ENCODE data around the gene ZNF648. TPM values are rescaled to one million over a fixed set of nuclear protein-coding genes. Genes with fewer than 3 reads are reported as not detected.
"Not testable (repeated sequence)": the region's sequence is repeated elsewhere in the genome, so short reads cannot be mapped to it uniquely, and the experiment has no call there.

ZNF648 gene
- total RNA-seq, 2 donors from 2014 or later, result 0.34 TPM; not detected in 1

DNA sequence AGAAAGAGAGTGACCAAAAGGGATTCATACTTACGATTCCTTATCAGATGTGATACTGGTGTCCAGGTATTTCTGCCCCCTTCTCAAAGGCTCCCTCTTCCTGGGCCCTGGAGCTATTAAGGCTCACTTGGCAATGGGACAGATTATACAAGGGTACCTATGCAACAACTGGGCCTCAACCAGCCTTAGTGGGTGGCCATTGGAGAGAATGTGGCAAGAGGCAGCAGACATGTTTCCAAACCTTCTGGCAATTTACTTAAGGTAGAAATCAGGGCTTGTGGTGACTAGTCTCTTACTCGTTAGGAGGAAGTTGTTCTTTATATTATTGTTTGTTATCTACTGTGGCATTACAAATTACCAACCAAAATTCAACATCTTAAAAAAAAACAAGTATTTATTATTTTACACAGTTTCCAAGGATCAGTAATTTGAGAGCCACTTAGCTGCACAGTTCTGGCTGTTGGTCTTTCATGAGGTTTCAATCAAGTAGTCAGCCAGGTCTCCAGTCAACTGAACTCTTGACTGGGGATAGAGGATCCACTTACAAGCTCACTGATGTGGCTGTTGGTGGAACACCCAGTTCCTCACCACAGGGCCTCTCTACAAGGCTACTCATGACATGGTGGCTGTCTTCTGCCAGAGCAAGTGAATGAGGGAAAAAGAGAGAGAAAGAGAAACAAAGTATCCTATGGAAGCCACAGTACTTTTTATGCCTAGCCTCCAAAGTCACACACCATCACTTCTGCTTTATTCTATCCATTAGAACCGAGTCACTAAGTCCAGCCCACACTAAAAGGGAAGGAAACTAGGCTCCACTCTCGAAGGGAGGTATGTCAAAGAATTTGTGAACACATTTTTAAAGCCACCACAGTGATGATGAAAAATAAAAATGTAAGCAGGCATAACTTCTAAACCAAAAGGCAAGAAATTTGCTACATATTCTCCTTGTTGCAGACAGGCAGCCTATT is 10.7 kb downstream of the ZNF648 start:
- Histone ChIP-seq H3K27ac (no peak overlapping the region), H3K4me3 (no peak overlapping the region), H3K9me3 (no peaks in the 10 kb centered on the region), H3K27me3 (replicated peaks; ENCODE audit: insufficient read depth) (no peaks in the 10 kb centered on the region), H3K4me1 (replicated peaks) (no peaks in the 10 kb centered on the region), H3K36me3 (no peaks in the 10 kb centered on the region)
- no peak for DNase-seq (ENCODE audit: low spot score)
- 74% methylated on average over 4 of the region's 4 CpGs for WGBS
- intact Hi-C loops (cut with DNase I), result no loop called here
- TF ChIP-seq, protein P1, sequence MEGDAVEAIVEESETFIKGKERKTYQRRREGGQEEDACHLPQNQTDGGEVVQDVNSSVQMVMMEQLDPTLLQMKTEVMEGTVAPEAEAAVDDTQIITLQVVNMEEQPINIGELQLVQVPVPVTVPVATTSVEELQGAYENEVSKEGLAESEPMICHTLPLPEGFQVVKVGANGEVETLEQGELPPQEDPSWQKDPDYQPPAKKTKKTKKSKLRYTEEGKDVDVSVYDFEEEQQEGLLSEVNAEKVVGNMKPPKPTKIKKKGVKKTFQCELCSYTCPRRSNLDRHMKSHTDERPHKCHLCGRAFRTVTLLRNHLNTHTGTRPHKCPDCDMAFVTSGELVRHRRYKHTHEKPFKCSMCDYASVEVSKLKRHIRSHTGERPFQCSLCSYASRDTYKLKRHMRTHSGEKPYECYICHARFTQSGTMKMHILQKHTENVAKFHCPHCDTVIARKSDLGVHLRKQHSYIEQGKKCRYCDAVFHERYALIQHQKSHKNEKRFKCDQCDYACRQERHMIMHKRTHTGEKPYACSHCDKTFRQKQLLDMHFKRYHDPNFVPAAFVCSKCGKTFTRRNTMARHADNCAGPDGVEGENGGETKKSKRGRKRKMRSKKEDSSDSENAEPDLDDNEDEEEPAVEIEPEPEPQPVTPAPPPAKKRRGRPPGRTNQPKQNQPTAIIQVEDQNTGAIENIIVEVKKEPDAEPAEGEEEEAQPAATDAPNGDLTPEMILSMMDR (IDR thresholded peaks at IDR 0.05), result no peak
- TF ChIP-seq POLR2A (IDR thresholded peaks at IDR 0.05), result no peak
- TF ChIP-seq POLR2AphosphoS5 (IDR thresholded peaks at IDR 0.05), result no peak

DNA sequence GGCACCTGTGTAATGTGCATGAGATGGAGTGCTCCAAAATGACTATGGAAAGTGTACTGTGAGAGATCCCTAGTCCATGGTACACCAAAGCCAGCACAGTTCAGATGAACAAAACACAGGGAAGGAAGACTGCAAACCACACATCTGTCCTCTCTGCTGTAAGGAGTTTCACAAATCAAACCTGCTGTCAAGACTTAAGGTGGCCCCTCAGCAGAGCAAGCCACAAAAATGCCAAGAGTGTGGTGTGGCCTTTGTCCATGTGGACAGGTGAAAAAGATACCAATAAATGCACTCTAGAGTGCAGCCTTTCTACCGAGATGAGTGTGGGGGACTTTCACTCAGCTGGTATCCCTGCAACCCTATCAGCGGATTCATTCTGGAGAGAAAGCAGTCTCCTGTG is 12.9 kb downstream of the ZNF648 start:
- 63% methylated on average over 2 of the region's 2 CpGs for WGBS
- no peaks in the 10 kb centered on the region for H3K27me3 ChIP-seq (replicated peaks; ENCODE audit: insufficient read depth)
- no peaks in the 10 kb centered on the region for H3K9me3 ChIP-seq
- H3K27ac ChIP-seq, result no peak overlapping the region
- H3K4me3 ChIP-seq, result no peak overlapping the region
- TF ChIP-seq, protein P1 (IDR thresholded peaks at IDR 0.05), result no peak
- TF ChIP-seq POLR2AphosphoS5 (IDR thresholded peaks at IDR 0.05) (no peak), POLR2A (IDR thresholded peaks at IDR 0.05) (no peak)
- intact Hi-C loops (cut with DNase I), result no loop called here
- no peaks in the 10 kb centered on the region for H3K36me3 ChIP-seq
- no peak for DNase-seq (ENCODE audit: low spot score)
- no peaks in the 10 kb centered on the region for H3K4me1 ChIP-seq (replicated peaks)

DNA sequence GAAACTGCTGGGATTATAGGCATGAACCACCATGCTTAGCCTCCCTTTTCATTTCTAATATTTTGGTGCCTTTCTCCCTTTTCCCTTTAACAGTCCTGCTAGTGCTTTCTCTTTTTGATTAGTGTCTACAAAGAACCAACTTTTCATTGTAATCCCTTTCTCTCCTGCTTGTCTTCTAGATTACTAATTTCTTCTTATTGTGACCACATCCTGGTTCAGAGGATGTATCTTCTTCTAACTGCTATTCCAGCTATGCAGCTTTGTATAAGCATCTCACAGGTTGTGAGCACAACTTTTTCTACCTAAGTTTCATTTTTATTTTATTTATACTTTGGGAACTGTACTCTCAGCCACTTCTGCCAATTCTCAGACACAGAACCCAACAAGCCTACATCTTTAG is 14.7 kb downstream of the ZNF648 start:
- DNase-seq (ENCODE audit: low spot score), result no peak
- no peaks in the 10 kb centered on the region for H3K9me3 ChIP-seq
- intact Hi-C loops (cut with DNase I), result no loop called here
- H3K27ac ChIP-seq, result no peak overlapping the region
- H3K27me3 ChIP-seq (replicated peaks; ENCODE audit: insufficient read depth), result no peaks in the 10 kb centered on the region
- H3K4me3 ChIP-seq, result no peak overlapping the region
- no peaks in the 10 kb centered on the region for H3K4me1 ChIP-seq (replicated peaks)
- H3K36me3 ChIP-seq, result no peaks in the 10 kb centered on the region
- TF ChIP-seq POLR2A (IDR thresholded peaks at IDR 0.05), result no peak
- TF ChIP-seq, protein P1 (IDR thresholded peaks at IDR 0.05), result no peak
- TF ChIP-seq POLR2AphosphoS5 (IDR thresholded peaks at IDR 0.05), result no peak

DNA sequence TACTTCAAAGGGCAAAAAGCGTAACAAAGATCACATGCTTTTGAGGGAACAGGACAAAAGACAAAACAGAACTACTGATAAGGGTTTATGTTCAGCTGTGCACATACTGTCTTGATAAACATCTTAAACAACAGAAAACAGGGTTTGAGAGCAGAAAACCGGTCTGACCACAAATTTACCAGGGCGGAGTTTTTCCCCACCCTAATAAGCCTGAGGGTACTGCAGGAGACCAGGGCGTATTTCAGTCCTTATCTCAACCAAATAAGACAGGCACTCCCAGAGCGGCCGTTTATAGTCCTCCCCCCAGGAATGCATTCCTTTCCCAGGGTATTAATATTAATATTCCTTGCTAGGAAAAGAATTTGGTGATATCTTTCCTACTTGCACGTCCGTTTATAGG is 16.0 kb downstream of the ZNF648 start:
- H3K27me3 ChIP-seq (replicated peaks; ENCODE audit: insufficient read depth); H3K4me1 ChIP-seq (replicated peaks); DNase-seq (ENCODE audit: low spot score); intact Hi-C loops (cut with DNase I); H3K27ac ChIP-seq; H3K36me3 ChIP-seq; H3K4me3 ChIP-seq; H3K9me3 ChIP-seq: not testable (repeated sequence)
- WGBS, result 72% methylated on average over 8 of the region's 8 CpGs

DNA sequence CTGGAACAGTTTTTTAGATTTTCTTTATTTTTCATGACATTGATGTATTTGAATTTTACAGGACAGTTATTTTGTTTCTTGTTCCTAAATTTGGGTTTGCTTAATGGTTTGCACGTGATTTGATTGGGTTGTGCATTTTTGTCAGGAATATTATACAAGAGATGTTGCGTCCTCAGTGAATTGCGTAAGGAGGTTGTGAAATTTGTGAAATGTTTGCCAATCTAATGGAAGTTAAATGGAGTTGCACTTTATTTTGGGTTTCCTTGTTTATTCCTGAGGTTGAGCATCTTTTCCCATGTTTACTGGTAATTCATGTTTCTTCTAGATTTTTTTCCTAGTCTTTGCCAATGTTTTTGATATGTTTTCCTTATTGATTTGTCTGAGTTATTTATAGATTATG is 19.9 kb downstream of the ZNF648 start:
- no peaks in the 10 kb centered on the region for H3K36me3 ChIP-seq
- DNase-seq (ENCODE audit: low spot score), result no peak
- no peaks in the 10 kb centered on the region for H3K4me1 ChIP-seq (replicated peaks)
- H3K27me3 ChIP-seq (replicated peaks; ENCODE audit: insufficient read depth), result no peaks in the 10 kb centered on the region
- no peaks in the 10 kb centered on the region for H3K9me3 ChIP-seq
- no peak overlapping the region for H3K27ac ChIP-seq
- TF ChIP-seq, protein P1 (IDR thresholded peaks at IDR 0.05), result no peak
- TF ChIP-seq POLR2A (IDR thresholded peaks at IDR 0.05) (no peak), POLR2AphosphoS5 (IDR thresholded peaks at IDR 0.05) (no peak)
- no peak overlapping the region for H3K4me3 ChIP-seq
- WGBS, result 79% methylated on average over 3 of the region's 3 CpGs
- intact Hi-C loops (cut with DNase I), result no loop called here

Measured in prostate gland (tissue), 2 donors.